ENCODE measurements around the gene RALGPS1.

Gene RALGPS1

DNA sequence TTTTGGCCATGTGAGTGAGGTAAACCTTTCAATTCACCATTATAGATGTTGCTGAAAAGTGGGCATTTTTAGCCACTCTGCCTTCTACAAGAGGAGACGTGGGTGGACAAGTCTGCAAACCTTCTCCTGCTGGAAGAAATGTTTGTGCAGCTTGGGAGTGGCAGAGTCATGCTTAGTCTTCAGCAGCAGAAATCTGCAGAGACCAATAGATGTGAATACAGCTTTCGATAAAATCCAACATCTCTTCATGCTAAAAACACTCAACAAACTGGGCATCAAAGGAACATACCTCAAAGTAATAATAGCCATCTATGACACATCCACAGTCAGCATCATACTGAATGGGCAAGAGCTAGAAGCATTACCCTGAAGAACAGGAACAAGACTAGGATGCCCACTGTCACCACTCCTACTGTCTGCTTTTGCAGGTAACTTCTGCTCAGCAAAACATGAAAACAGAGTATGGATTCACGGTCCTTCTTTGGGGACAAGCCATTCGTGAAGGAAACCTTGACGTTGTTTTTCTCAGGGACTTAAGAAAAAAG lies 91.3 kb downstream of the RALGPS1 start:
- DNase-seq (ENCODE audit: low read depth), result no peak
- no peak overlapping the region for H3K4me3 ChIP-seq (ENCODE audit: low read length)
- TF ChIP-seq CTCF (conservative IDR thresholded peaks at IDR 0.05; ENCODE audit: low read length), result no peak

- TF ChIP-seq CTCF (conservative IDR thresholded peaks at IDR 0.05; ENCODE audit: low read length), result no peak
- no peak overlapping the region for H3K4me3 ChIP-seq (ENCODE audit: low read length)
- DNase-seq (ENCODE audit: low read depth), result no peak
Measured at GRCh38 chr9:127007638-127008037, 93.1 kb downstream of the RALGPS1 start.

DNA sequence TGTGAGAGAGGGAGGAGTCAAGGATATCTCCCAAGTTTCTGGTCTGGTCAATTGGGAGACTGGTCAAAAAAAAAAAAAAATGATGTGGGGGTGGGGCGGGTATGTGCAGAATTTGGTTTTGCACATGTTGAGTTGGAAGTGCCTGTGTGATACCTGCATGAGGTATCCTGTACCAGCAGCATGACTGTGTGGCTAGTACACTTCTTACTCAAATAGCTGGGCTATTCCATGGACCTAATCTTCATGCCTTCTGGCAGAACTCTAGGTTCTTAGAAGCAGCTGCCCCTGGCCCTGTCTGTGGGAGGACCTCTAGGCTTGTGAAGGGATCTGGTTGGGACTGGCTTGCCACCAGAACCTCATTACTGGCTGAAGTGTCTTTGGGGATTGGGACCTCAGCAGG lies 93.5 kb downstream of the RALGPS1 start:
- no peak for DNase-seq (ENCODE audit: low read depth)
- no peak for TF ChIP-seq CTCF (conservative IDR thresholded peaks at IDR 0.05; ENCODE audit: low read length)
- H3K4me3 ChIP-seq (ENCODE audit: low read length), result no peak overlapping the region

DNA sequence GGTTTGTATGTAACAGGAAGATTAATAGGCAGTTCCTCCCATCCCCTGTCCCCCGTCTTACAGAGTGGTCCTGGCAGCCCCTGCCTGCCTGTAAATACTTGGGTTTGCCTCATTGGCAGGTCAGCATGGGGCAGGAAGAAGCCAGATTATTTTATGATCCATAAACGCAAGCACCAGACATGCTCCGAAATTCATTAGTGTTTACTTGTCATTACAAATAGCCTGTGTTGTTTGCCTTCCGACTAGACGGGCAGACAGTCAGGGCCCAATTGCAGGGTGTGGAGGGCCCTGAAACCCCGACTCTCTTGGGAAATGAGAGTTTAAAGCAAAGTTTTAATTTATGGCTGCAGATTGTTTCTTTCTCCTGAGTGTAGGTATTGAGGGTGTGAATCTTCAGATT lies 97.2 kb downstream of the RALGPS1 start:
- TF ChIP-seq CTCF (conservative IDR thresholded peaks at IDR 0.05; ENCODE audit: low read length), result no peak
- no peak for DNase-seq (ENCODE audit: low read depth)
- no peak overlapping the region for H3K4me3 ChIP-seq (ENCODE audit: low read length)

DNA sequence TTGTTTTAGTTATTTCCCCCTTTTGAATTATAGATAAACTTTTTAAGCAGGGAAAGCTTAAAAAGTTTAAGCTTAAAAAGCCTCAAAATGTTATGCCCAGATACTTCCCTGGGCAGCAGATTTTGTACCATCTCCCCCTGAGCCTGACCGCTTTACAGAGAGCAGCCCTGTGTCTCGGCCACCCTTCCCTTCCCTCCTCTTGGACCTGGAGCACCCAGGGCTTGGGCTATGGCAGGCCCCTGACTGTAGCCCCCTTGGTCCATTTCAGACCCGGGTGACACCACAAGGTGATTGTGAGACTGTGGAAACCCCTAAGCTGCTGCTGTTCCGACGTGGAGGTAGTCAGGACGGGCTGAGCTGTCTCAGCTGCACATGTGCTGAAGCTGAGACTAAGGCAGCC lies 97.7 kb downstream of the RALGPS1 start:
- DNase-seq (ENCODE audit: low read depth), result no peak
- TF ChIP-seq CTCF (conservative IDR thresholded peaks at IDR 0.05; ENCODE audit: low read length), result no peak
- no peak overlapping the region for H3K4me3 ChIP-seq (ENCODE audit: low read length)

- H3K4me3 ChIP-seq (ENCODE audit: low read length), result no peak overlapping the region
- TF ChIP-seq CTCF (conservative IDR thresholded peaks at IDR 0.05; ENCODE audit: low read length), result no peak
- no peak for DNase-seq (ENCODE audit: low read depth)
Measured at GRCh38 chr9:127013597-127013996, 99.0 kb downstream of the RALGPS1 start.

- H3K4me3 ChIP-seq (ENCODE audit: low read length), result no peak overlapping the region
Measured at GRCh38 chr9:127014216-127014909, 99.8 kb downstream of the RALGPS1 start.

More at GRCh38 chr9:127014216-127014909, 99.8 kb downstream of the RALGPS1 start:
- DNase-seq (ENCODE audit: low read depth), result peak; percentile 78
- no peak for TF ChIP-seq CTCF (conservative IDR thresholded peaks at IDR 0.05; ENCODE audit: low read length)
